ENCODE data around the gene TPM1. TPM values are rescaled to one million over a fixed set of nuclear protein-coding genes. Genes with fewer than 3 reads are reported as not detected.

The TPM1 gene
- total RNA-seq, 1 experiment from 2014 or later = 421 TPM

GRCh38 chr15:63048776-63049665 is 6.5 kb downstream of the TPM1 start:
- H3K27me3 Mint-ChIP-seq (ENCODE audit: low read depth) = no peaks in the 10 kb centered on the region
- CTCF ChIA-PET = interaction anchor here (0.7 to 7.7 kb wide), 32 partner anchors 8 to 413 kb away, joined by 3 to 131 read pairs (median 6); partner anchors contain the start of genes APH1B and RPS27L

GRCh38 chr15:63049783-63050371 is 7.3 kb downstream of the TPM1 start:
- ATAC-seq = no peak
- Mint-ChIP-seq H3K36me3 (peaks cover 64% of the 10 kb centered on the region), H3K9me3 (no peaks in the 10 kb centered on the region), H3K27me3 (ENCODE audit: low read depth) (no peaks in the 10 kb centered on the region), H3K4me3 (peak overlapping the region; percentile 90), H3K4me1 (peaks cover 81% of the 10 kb centered on the region), H3K27ac (no peak overlapping the region)
- ChIA-PET POLR2A (interaction anchor here (1.0 to 2.2 kb wide), 2 partner anchors 45 to 70 kb away, joined by 3 to 9 read pairs; no protein-coding TSS in a partner anchor), CTCF (interaction anchor here (3.5 kb wide), 1 partner anchor 40 kb away, joined by 61 read pairs; no protein-coding TSS in a partner anchor)
- DNase-seq (ENCODE audit: low spot score) = no peak
- no peak for TF ChIP-seq ATF6 (CRISPR knock-in tag; IDR thresholded peaks at IDR 0.05)

More at GRCh38 chr15:63048776-63049665, 6.5 kb downstream of the TPM1 start:
- ATAC-seq (peak; percentile 13), DNase-seq (ENCODE audit: low spot score) (peak; percentile 51)
- Mint-ChIP-seq H3K36me3 (peaks cover 65% of the 10 kb centered on the region), H3K27ac (peak overlapping the region; percentile 95), H3K9me3 (no peaks in the 10 kb centered on the region), H3K4me1 (peaks cover 83% of the 10 kb centered on the region), H3K4me3 (peak overlapping the region; percentile 90)
- TF ChIP-seq ZNF671 (CRISPR knock-in tag; IDR thresholded peaks at IDR 0.05) = 0 out of 2 replicates have a peak, but pooled peaks have one; percentile 62
- TF ChIP-seq ZMAT4 (CRISPR knock-in tag; IDR thresholded peaks at IDR 0.05) = peak; percentile 68; the same call in 1 of the 2 replicates
- TF ChIP-seq ZNF396 (CRISPR knock-in tag; IDR thresholded peaks at IDR 0.05; ENCODE audit: borderline replicate concordance) = no peak
- TF ChIP-seq, protein P1, sequence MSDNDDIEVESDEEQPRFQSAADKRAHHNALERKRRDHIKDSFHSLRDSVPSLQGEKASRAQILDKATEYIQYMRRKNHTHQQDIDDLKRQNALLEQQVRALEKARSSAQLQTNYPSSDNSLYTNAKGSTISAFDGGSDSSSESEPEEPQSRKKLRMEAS (CRISPR knock-in tag; IDR thresholded peaks at IDR 0.05) = peak; percentile 22; the same call in 1 of the 2 replicates
- TF ChIP-seq ZNF138 (CRISPR knock-in tag; conservative IDR thresholded peaks at IDR 0.05) = 0 out of 2 replicates have a peak, but pooled peaks have one; percentile 5
- TF ChIP-seq NFATC4 (CRISPR knock-in tag; IDR thresholded peaks at IDR 0.05) = peak; percentile 47; the same call in 1 of the 2 replicates
- no peak for TF ChIP-seq ATF3 (CRISPR knock-in tag; conservative IDR thresholded peaks at IDR 0.05)
- 0 out of 2 replicates have a peak, but pooled peaks have one; percentile 41 for TF ChIP-seq ZNF532 (CRISPR knock-in tag; IDR thresholded peaks at IDR 0.05; ENCODE audit: borderline replicate concordance)
- TF ChIP-seq TEAD1 (CRISPR knock-in tag; IDR thresholded peaks at IDR 0.05) = 0 out of 2 replicates have a peak, but pooled peaks have one; percentile 5
- no peak for TF ChIP-seq ZNF121 (CRISPR knock-in tag; IDR thresholded peaks at IDR 0.05)
- 0 out of 2 replicates have a peak, but pooled peaks have one; percentile 36 for TF ChIP-seq PRRX2 (CRISPR knock-in tag; IDR thresholded peaks at IDR 0.05)
- TF ChIP-seq, protein P2, sequence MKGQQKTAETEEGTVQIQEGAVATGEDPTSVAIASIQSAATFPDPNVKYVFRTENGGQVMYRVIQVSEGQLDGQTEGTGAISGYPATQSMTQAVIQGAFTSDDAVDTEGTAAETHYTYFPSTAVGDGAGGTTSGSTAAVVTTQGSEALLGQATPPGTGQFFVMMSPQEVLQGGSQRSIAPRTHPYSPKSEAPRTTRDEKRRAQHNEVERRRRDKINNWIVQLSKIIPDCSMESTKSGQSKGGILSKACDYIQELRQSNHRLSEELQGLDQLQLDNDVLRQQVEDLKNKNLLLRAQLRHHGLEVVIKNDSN (CRISPR knock-in tag; IDR thresholded peaks at IDR 0.05) = 0 out of 2 replicates have a peak, but pooled peaks have one; percentile 13
- POLR2A ChIA-PET = interaction anchor here (1.0 to 2.4 kb wide), 15 partner anchors 9 to 240 kb away, joined by 3 to 21 read pairs (median 5); no protein-coding TSS in a partner anchor
